Stimulated activated CD4-positive, alpha-beta T cell treated with anti-CD3 and anti-CD28 coated beads, Interleukin-12 subunit alpha, Interleukin-12 subunit beta, amount 100 ng/mL, for 24 hours (primary cell): ENCODE data around the gene SPTB.

Source experiments
- DNase-seq, 2 experiments: peaks; one replicate each; pipeline ENCODE4 v3.0.0-alpha.2; 2020; ENCODE audit warnings: low read depth in 2 of 2

Gene SPTB

DNA sequence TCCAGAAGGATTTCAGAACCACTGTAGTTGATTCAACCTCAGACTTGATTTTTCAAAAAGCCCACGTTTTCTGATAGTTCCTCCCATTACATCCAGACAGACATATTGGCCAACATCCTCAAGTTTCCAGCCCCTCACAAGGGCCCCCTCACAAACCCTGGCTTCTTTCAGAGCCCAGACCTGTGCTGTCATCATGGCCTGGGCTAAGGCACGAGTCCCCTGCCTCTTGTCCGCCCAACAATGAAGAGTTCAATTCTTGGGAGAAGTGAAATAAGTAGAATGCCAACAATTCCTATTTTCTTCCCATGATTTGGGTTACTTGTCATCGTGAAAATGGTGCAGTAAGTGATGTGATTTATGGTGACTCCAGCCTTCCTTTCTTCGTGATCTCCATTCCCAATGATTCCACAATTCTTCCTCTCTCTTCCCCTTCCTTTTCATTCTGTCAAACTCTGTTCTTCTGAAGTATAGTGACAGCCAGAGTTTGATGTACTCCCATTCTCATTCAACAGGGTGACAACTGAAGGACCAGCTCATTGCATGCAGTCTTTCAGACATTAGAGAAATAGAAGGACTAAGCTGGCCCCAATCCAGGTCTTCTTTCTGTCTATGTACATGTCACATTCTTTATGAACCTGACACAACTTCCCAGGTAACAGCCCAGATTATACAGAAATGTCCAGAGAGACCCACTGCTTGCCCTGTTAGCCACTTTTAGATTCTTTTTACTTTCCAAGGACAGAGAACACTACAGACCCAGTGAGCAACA, 29.2 kb downstream of the SPTB start:
- DNase-seq, result no peak

GRCh38 chr14:64849940-64850339, 29.8 kb downstream of the SPTB start:
- no peak for DNase-seq

GRCh38 chr14:64848239-64848638, 31.5 kb downstream of the SPTB start:
- no peak for DNase-seq

DNA sequence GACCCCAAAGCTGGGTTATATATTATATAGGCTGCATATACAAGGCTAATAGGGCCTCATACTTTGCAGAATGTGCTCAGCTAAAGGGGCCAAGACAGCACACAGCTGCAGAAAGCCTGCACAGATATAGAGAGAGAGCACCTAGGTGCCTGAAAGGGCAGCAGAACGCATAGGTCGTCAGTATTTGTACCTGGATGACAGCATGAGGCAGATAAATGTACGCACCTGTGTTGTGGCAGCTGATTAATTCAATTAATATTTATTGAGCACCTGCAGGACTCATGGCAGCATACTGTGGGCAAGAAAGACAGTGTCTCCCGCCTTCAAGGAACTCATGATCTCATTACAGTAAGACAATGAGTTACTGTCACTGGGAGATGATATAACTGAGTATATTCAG, 33.4 kb downstream of the SPTB start:
- no peak for DNase-seq

GRCh38 chr14:64845878-64846277, 33.8 kb downstream of the SPTB start:
- DNase-seq, result no peak

- DNase-seq, result no peak
Measured at GRCh38 chr14:64844969-64845536, 34.7 kb downstream of the SPTB start.

DNA sequence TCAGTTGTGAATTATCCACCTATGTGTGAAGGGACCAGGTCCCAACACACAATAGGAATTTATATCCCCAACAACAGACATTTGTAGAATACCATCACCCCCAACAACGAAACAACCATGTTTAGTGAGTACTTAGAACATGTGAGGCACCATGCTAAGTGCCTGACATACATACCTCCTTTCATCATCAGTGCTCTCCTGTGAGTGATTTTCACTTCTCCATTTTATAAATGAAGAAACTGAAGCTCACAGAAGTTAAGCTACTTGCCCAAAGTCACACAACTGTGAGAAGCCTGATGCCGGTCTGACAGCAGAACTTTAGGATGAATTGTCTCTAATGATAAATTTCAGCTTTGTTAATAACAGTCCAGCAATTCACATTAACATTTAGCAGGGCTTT, 35.4 kb downstream of the SPTB start:
- DNase-seq, result no peak

DNA sequence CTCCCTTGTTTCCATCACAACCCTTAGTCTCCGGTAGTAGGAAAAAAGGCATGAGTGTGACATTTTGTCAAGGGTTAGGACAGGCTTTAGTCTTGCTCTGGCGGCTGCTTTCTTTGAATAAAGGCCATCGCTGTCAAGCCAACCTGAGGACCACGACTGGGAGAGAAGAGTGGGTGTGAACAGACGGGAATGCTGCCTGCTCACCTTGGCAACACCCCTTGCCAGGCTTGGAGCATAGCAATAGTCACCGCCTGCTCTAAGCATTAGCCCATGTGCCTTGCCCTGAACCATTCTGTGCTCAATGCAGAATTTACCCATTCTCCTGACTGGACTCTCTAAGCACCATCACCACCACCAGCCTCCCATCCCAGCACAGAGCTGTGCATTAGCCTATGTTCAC, 36.2 kb downstream of the SPTB start:
- no peak for DNase-seq

DNA sequence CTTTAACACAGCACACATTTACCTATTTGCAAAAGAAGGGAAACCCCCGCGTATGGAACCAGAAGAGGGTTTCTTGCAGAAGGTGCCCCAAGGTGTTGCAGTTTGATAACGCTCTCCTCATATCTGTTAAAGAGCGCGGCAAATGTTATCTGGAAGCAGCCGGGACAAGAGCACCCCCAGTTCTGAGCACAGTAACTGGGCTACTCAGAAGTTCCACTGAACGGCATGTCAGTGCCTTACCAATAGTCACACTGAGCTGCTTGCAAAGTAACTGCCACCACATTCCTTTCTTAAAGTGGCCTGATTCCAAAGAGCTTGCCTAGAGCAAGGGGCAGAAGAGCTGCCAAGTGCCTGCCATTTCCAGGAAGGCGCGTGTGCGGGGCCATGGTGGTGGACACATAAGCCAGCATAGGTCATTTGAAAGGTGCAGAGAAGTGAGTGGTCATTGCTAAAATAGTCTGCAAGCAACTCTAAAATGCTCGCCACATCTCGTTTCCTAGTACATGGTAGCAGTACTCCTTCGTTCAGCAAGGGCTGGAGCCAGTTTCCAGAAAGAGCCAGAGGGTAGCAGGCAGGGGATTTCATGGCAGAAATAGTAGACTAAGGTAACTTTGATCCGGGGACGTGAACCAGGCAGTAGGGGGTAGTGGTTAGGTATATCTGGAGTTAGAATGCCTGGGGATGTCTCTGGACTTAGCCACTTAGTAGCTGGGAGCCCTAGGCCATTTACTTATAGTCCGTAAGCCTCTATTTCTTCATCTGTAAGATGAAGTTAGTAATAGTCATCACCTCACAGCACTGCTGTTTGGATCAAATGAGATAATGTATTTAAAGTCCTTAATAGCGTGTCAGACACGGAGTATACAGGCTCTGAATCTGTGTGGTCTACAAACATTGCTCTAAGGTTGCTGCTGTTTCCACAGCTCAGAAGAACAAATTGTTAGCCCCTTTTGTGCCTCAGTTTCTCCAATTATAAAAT, 37.6 kb downstream of the SPTB start:
- DNase-seq, result no peak

DNA sequence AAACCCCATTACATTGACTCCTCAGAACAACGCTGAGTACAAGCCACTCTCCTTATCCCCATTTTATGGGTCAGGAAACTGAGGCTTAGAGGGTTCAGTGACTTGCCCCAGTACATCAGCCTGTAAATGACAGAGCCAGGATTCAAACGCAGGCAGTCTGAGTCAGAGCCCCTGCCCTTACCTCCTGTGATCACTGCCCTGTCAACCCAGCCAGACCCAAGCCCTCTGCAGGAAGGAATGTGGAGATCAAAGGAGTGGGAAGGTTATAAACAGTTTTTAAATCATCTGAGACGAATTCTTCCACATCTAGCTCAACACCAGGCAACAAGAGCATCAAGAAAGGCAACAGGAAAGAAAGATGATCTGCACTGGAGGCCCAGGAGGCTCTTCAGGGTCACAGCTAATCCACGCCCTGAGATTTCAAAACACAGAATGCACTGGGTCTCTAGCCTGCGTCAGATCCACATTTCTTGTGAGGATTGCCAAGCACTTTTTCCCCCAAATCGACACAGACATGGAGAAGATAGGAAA, 38.5 kb downstream of the SPTB start:
- DNase-seq, result no peak

GRCh38 chr14:64838656-64839055, 41.1 kb downstream of the SPTB start:
- DNase-seq, result no peak

- DNase-seq, result no peak
Measured at GRCh38 chr14:64835431-64835830, 44.3 kb downstream of the SPTB start.

DNA sequence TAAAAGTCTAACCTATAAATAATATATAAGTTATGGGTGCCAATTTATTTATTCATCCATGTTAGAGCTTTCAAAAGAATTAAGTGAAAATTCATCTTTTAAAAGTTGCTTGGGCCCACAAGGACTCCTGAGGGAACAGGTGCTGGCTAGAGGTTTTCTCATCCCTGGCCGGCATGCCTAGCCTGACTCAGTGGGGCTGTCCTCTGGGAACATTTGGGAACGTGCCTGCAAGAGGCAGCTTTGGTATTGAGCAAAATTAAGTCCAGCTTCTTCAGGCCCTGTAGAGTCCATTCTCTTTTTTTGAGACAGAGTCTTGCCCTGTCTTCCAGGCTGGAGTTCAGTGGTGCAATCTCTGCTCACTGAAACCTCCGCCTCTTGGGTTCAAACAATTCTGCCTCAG, 44.7 kb downstream of the SPTB start:
- DNase-seq, result no peak

DNA sequence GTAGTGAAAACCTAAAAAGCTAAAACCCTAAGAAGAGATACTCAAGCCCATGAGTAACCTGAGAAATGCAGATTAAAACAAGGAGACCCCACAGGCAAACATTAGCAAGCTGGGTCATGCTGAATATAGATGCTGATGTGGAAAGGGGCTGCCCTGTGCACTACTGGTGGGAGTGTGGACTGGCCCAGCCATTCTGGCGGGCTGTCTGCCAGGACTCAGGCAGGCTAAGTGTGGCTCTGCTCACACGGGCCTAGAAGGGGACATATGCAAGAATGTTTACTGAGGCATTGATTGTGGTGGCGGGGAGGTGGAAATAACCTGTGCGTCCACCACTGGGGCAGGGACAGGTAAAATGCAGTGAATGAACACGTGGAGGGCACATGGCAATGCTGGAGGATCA, 48.3 kb downstream of the SPTB start:
- no peak for DNase-seq

DNA sequence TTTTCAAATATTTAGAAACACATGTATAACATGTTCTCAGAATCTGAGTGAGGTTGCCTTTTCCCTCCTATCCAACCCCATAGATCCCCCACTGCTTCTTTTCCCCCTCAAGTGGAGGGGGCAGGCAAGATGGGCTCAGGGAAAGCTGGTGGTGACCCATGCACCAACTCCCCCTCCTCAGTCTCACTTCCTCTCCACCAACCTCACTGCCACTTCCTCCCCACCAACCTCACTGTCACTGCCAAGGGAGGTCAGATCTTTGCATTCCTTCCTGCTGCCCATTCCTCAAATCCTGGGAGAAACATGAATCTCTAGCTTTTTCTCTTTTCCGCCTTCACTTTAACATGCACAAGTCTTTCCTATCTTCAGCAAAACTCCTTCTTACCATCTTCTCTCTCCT, 48.7 kb downstream of the SPTB start:
- DNase-seq, result no peak

DNA sequence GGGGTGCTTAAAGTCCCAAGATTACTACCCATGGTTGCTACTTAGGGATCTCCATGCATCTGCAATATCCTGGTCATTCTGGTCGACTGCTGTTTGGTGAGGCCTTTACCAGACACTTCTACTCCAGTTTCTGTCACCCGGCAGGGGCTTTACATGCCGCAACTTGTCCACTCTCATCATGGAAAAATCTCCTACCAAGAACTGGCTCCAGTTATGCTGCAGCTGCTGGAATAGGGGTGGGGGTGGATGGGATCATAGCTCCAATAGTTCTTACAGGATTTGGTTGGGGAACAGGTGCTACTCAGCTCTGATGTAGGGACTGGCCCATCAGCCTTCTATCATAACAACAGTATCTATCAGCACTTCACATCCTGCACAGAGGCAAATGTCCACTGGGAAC, 51.6 kb downstream of the SPTB start:
- DNase-seq, result no peak

DNA sequence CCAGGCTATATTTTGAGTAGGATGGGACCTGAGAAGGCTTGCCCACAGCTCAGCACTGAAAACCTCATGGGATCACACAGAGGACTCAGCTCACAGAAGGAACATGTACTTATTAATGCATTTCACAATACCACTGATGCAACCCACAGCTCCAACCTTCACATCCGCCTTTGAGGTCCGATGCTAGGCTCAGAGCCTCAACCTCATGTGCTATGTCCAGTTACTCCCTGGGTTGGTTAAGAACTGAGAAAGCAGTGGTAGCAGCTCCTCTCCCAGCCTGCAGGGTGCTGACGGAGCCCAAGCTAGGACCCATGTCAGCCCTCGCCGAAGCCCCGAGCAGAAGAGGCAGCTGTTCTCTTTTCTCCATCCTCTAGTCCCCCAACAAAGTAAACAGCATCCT, 52.9 kb downstream of the SPTB start:
- DNase-seq, result no peak

GRCh38 chr14:64826333-64826732, 53.4 kb downstream of the SPTB start:
- DNase-seq, result no peak

DNA sequence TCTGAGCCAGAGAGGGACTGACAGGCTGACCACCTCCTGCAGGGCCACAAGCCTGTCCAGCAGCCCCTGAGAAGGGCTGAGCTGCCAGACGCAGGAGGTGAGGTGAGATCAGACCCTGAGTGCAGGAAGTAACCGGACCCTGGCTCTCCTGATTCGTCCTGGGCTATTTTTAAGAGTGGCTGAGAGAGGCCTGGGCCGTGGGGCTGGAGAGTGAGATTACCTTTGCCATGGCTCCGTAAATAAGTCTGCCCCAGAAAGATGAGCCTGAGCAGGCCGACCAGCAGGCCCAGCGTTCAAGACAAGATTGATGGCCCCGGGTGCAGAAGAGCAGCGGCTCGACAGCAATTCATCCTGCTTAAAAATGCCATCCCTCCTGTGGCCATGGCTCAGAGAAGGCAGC, 54.2 kb downstream of the SPTB start:
- DNase-seq, result no peak

DNA sequence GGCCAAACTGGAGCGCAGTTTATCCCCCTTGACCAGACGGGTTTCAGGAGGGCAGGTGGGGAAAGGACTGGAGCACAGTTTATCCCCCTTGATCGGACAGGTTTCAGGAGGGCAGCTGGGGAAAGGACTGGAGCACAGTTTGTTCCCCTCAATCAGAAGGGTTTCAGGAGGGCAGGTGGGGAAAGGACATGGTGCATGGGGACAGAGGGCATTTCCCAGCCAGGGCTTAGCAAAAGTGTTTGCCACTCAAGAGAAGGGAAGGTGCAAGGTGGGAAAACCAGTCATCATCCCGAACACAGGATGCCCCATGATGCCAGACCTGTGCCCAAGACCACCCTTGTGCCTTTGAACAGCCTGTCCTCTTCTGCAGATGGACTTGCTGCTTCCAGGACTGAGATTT, 54.7 kb downstream of the SPTB start:
- DNase-seq, result no peak

- no peak for DNase-seq
Measured at GRCh38 chr14:64824471-64824870, 55.2 kb downstream of the SPTB start.

DNA sequence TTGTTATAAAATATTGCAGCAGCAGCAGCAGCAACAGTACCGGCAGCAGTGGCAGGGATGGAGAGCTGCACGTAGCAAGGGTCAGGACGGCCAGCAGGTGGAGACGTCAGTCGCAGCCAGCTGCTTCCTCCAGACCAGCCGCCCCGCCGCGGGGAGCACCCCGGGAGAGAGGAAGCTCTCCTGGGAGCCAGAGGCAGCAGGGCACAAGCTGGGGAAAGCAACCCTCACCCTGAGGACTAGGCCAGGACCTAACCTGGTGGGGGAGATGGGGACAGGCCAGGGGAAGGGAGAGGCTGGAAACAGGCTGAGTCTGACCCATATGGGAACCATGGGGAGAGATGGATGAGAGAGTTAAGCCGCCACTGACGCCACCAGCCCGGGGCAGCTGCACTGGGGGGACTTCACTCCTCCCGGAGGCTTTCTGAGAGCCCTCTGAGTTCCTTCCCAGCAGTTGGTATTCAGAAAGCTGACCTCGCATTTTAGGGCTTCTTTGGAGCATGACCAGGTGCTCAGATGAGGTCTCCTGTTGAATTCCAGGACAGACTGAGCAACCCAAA, 56.3 kb downstream of the SPTB start:
- peak; percentile 31 to 61 for DNase-seq
